HCT116 (cell line): Measurements from ENCODE around the gene TMEM117. TPM values are rescaled to one million over a fixed set of nuclear protein-coding genes. Genes with fewer than 3 reads are reported as not detected.

Experiments
- ATAC-seq: fragments of 200-7000 bp; cut with Tn5 transposase; 2 replicates; pipeline ENCODE4 v1.9.1; 2020; ENCODE audit warnings: mild to moderate bottlenecking, moderate library complexity
- BruUV-seq: library from RNA; stranded (reverse); fragments of 400-500 nt; replicated peaks from 2 replicates; lab custom pipeline; 2021; lab: Mats Ljungman, UMichigan
- CTCF ChIA-PET: fragments of 300-600 bp; sonication (Branson Sonifier 250); formaldehyde crosslinking; loops from one replicate; lab custom pipeline; 2021; ENCODE audit warnings: antibody characterized with exemption; lab: Charles Lee
- POLR2A ChIA-PET: fragments of 300-600, 350-600 bp; sonication (Branson Sonifier 250); formaldehyde crosslinking; loops from one replicate; lab custom pipeline; 2021; ENCODE audit warnings: antibody characterized with exemption; lab: Charles Lee
- RAD21 ChIA-PET, 2 experiments: fragments of 300-600 bp; sonication (Branson Sonifier 250); formaldehyde crosslinking; loops; one replicate each; lab custom pipeline; 2023; ENCODE audit warnings: low total read pairs in 2 of 2; ENCODE audit not compliant: uncharacterized antibody in 2 of 2, unreplicated experiment in 2 of 2, low non-redundant PET in 1 of 2; lab: Charles Lee
- DNase-seq: peaks from one replicate; pipeline ENCODE4 v3.0.0-alpha.2; 2010; ENCODE audit warnings: low read depth, low spot score
- H2AFZ ChIP-seq: fragments of 200-600 bp; shearing (Covaris generic), sonication (generic); 2 replicates; pipeline ENCODE4 v1.6.1; 2017; ENCODE audit warnings: low read depth, mixed run types, mixed read lengths, antibody characterized with exemption, low read length; ENCODE audit not compliant: poor library complexity, severe bottlenecking
- H3K27ac ChIP-seq: 2 replicates; pipeline ENCODE4 v1.5.1; 2012; ENCODE audit warnings: low read depth, low read length
- H3K27me3 ChIP-seq: fragments of 200-600 bp; sonication (generic); 2 replicates; pipeline ENCODE4 v1.6.1; 2016; ENCODE audit warnings: mixed run types, low read length, mixed read lengths; ENCODE audit not compliant: insufficient read depth
- H3K36me3 ChIP-seq, 2 experiments: fragments of 200-500 bp in 1 of 2; fragments of 200-600 bp in 1 of 2; sonication (Bioruptor generic) in 1 of 2; sonication (generic) in 1 of 2; 2 replicates each; pipeline versions ENCODE4 v1.5.1 to v1.6.1; 2014 to 2016; ENCODE audit warnings: low read length in 2 of 2, inconsistent platforms in 1 of 2, mixed read lengths in 1 of 2, mixed run types in 1 of 2; ENCODE audit not compliant: insufficient read depth in 2 of 2, control insufficient read depth in 1 of 2
- H3K4me1 ChIP-seq, 2 experiments: fragments of 200-600 bp in 1 of 2; sonication (generic) in 1 of 2; 2 replicates each; pipeline versions ENCODE4 v1.5.1 to v1.6.1; 2012 to 2017; ENCODE audit warnings: low read length in 2 of 2, inconsistent platforms in 1 of 2, mild to moderate bottlenecking in 1 of 2, mixed read lengths in 1 of 2, mixed run types in 1 of 2, moderate library complexity in 1 of 2; ENCODE audit not compliant: insufficient read depth in 2 of 2, control insufficient read depth in 1 of 2
- H3K4me2 ChIP-seq: fragments of 200-600 bp; sonication (generic); 2 replicates; pipeline ENCODE4 v1.6.1; 2017; ENCODE audit warnings: mixed run types, low read length, mixed read lengths
- H3K4me3 ChIP-seq, 2 experiments: fragments of 200-600 bp in 1 of 2; sonication (generic) in 1 of 2; replicated peaks in 1 of 2; 2 replicates each; pipeline ENCODE4 v1.5.1; 2011 to 2016; ENCODE audit warnings: low read length in 2 of 2, control low read depth in 1 of 2, low read depth in 1 of 2, mild to moderate bottlenecking in 1 of 2, mixed read lengths in 1 of 2, mixed run types in 1 of 2
- H3K79me2 ChIP-seq: fragments of 200-600 bp; sonication (generic); 2 replicates; pipeline ENCODE4 v1.6.1; 2017; ENCODE audit warnings: mild to moderate bottlenecking, mixed run types, low read length, moderate library complexity, mixed read lengths; ENCODE audit not compliant: insufficient read depth
- H3K9ac ChIP-seq: fragments of 200-600 bp; sonication (generic); 2 replicates; pipeline ENCODE4 v1.6.1; 2016; ENCODE audit warnings: low read length, mixed read lengths
- H3K9me2 ChIP-seq: fragments of 200-600 bp; sonication (generic), shearing (Covaris generic); 2 replicates; pipeline ENCODE4 v1.6.1; 2017; ENCODE audit warnings: mixed run types, mild to moderate bottlenecking, moderate library complexity; ENCODE audit not compliant: insufficient read depth
- H3K9me3 ChIP-seq, 2 experiments: fragments of 200-500 bp in 1 of 2; fragments of 200-600 bp in 1 of 2; sonication (Bioruptor generic) in 1 of 2; sonication (generic) in 1 of 2; 2 replicates each; pipeline ENCODE4 v1.6.1; 2014 to 2017; ENCODE audit warnings: low read length in 2 of 2, mixed read lengths in 2 of 2, inconsistent platforms in 1 of 2, low read depth in 1 of 2, mild to moderate bottlenecking in 1 of 2, mixed run types in 1 of 2, moderate library complexity in 1 of 2; ENCODE audit not compliant: control insufficient read depth in 1 of 2, insufficient read depth in 1 of 2
- H4K20me1 ChIP-seq: fragments of 200-600 bp; sonication (generic), shearing (Covaris generic); 2 replicates; pipeline ENCODE4 v1.6.1; 2017; ENCODE audit warnings: mixed run types, mild to moderate bottlenecking, moderate library complexity; ENCODE audit not compliant: insufficient read depth
- EGR1 ChIP-seq: IDR thresholded peaks from 2 replicates; pipeline ENCODE4 v1.6.1; 2012; ENCODE audit warnings: low read depth
- ELF1 ChIP-seq: IDR thresholded peaks from 2 replicates; pipeline ENCODE4 v1.6.1; 2012; ENCODE audit warnings: low read depth, borderline replicate concordance
- EZH2 ChIP-seq: fragments of 200-600 bp; sonication (generic); IDR thresholded peaks from 2 replicates; pipeline ENCODE4 v1.6.1; 2017; ENCODE audit warnings: antibody characterized with exemption, mixed run types
- RAD21 ChIP-seq: IDR thresholded peaks from 2 replicates; pipeline ENCODE4 v1.6.1; 2012; ENCODE audit warnings: low read depth, mild to moderate bottlenecking
- REST ChIP-seq: IDR thresholded peaks from 2 replicates; pipeline ENCODE4 v1.6.1; 2012; ENCODE audit warnings: low read depth
- SP1 ChIP-seq: IDR thresholded peaks from 2 replicates; pipeline ENCODE4 v1.6.1; 2012; ENCODE audit warnings: low read depth
- SRF ChIP-seq: IDR thresholded peaks from 2 replicates; pipeline ENCODE4 v1.6.1; 2012; ENCODE audit warnings: low read depth
- TCF7L2 ChIP-seq: IDR thresholded peaks from 2 replicates; pipeline ENCODE4 v1.7.0; 2011; ENCODE audit warnings: borderline replicate concordance, inconsistent platforms; ENCODE audit not compliant: insufficient read depth, insufficient read length; ENCODE audit errors: extremely low read depth
- YY1 ChIP-seq: IDR thresholded peaks from 2 replicates; pipeline ENCODE4 v1.6.1; 2011; ENCODE audit warnings: low read length, low read depth, moderate library complexity, mild to moderate bottlenecking; ENCODE audit not compliant: insufficient replicate concordance; ENCODE audit errors: extremely low read depth
- ZBTB33 ChIP-seq: IDR thresholded peaks from 2 replicates; pipeline ENCODE4 v1.6.1; 2011; ENCODE audit warnings: mild to moderate bottlenecking, low read length, moderate library complexity; ENCODE audit not compliant: insufficient replicate concordance; ENCODE audit errors: extremely low read depth
- ZFX ChIP-seq: fragments of 450-650 bp; IDR thresholded peaks from 2 replicates; pipeline ENCODE4 v1.6.1; 2017
- intact Hi-C: fragments of 100-400 bp; cut with micrococcal nuclease; formaldehyde crosslinking; loops from 2 replicates; pipeline ENCODE4 v1.10.0; 2022
- total RNA-seq: library from RNA; stranded (reverse); gene quantifications from one replicate; pipeline ENCODE4 v1.2.1, GENCODE V29; 2021; ENCODE audit not compliant: unreplicated experiment

TMEM117 gene
- total RNA-seq, 1 experiment from 2014 or later = 3.6 TPM

GRCh38 chr12:44029194-44029593 is 193.3 kb downstream of the TMEM117 start:
- POLR2A ChIA-PET = no interaction called here
- RAD21 ChIA-PET = no interaction called here
- H3K9me2 ChIP-seq = no peaks in the 10 kb centered on the region
- no peak overlapping the region for H3K9ac ChIP-seq
- CTCF ChIA-PET = no interaction called here
- no peaks in the 10 kb centered on the region for H3K4me1 ChIP-seq
- DNase-seq (no peak), ATAC-seq (no peak)
- H3K36me3 ChIP-seq = no peaks in the 10 kb centered on the region
- H3K27me3 ChIP-seq = no peaks in the 10 kb centered on the region
- H3K79me2 ChIP-seq = no peaks in the 10 kb centered on the region
- no peaks in the 10 kb centered on the region for H3K9me3 ChIP-seq
- TF ChIP-seq SRF = no peak
- no peak for TF ChIP-seq ELF1
- TF ChIP-seq ZBTB33 = no peak
- no peak for TF ChIP-seq ZFX
- no peak for TF ChIP-seq SP1
- H2AFZ ChIP-seq = no peak overlapping the region
- intact Hi-C loops = no loop called here
- no peak overlapping the region for H3K4me3 ChIP-seq
- no peak overlapping the region for H3K27ac ChIP-seq
- BruUV-seq = no TSS peak
- no peaks in the 10 kb centered on the region; the same call in 1 of the 2 replicates for H4K20me1 ChIP-seq
- H3K4me2 ChIP-seq = no peak overlapping the region

- Histone ChIP-seq H3K9ac (no peak overlapping the region), H3K36me3 (no peaks in the 10 kb centered on the region), H3K27me3 (no peaks in the 10 kb centered on the region; the same call in 1 of the 2 replicates), H3K9me2 (no peaks in the 10 kb centered on the region), H4K20me1 (no peaks in the 10 kb centered on the region; the same call in 1 of the 2 replicates), H3K4me2 (no peak overlapping the region), H3K4me1 (no peaks in the 10 kb centered on the region), H3K79me2 (no peaks in the 10 kb centered on the region), H2AFZ (no peak overlapping the region), H3K27ac (no peak overlapping the region), H3K4me3 (no peak overlapping the region), H3K9me3 (no peaks in the 10 kb centered on the region)
- no TSS peak for BruUV-seq
- CTCF ChIA-PET = interaction anchor here (1.3 kb wide), 1 partner anchor 16 kb away, joined by 3 read pairs; no protein-coding TSS in a partner anchor
- DNase-seq = no peak
- RAD21 ChIA-PET = no interaction called here
- ATAC-seq = no peak
- intact Hi-C loops = no loop called here
- POLR2A ChIA-PET = no interaction called here
- TF ChIP-seq YY1 = no peak
- no peak for TF ChIP-seq EGR1
- TF ChIP-seq TCF7L2 = no peak
- TF ChIP-seq REST = no peak
- no peak for TF ChIP-seq EZH2
- no peak for TF ChIP-seq RAD21
- TF ChIP-seq ZBTB33 = no peak
Observed at GRCh38 chr12:44031472-44032185, 195.7 kb downstream of the TMEM117 start.
